IMR-90 (cell line): ENCODE data around the gene VAV3. TPM values are rescaled to one million over a fixed set of nuclear protein-coding genes. Genes with fewer than 3 reads are reported as not detected.

Experiments used
- ATAC-seq: fragments of 200-7000 bp; cut with Tn5 transposase; 2 replicates; pipeline ENCODE4 v1.9.1; 2020; ENCODE audit warnings: low read depth, mild to moderate bottlenecking, moderate library complexity
- BruUV-seq: library from RNA; stranded (reverse); fragments of 400-500 nt; replicated peaks from 2 replicates; lab custom pipeline; 2021; lab: Mats Ljungman, UMichigan
- CTCF ChIA-PET: fragments of 300-600 bp; formaldehyde crosslinking; extraction: SDS; loops from one replicate; lab custom pipeline; 2021; ENCODE audit warnings: antibody characterized with exemption; lab: Yijun Ruan, JAX
- POLR2A ChIA-PET: fragments of 300-600 bp; sonication (Branson Sonifier 250); formaldehyde crosslinking; loops from one replicate; lab custom pipeline; 2022; ENCODE audit warnings: antibody characterized with exemption; ENCODE audit not compliant: unreplicated experiment; lab: Charles Lee
- DNase-seq: peaks from one replicate; pipeline ENCODE4 v3.0.0; 2013
- H2AFZ ChIP-seq: replicated peaks from 2 replicates; pipeline ENCODE3; 2013; ENCODE audit warnings: low read length, mild to moderate bottlenecking; ENCODE audit not compliant: poor library complexity
- H2AK5ac ChIP-seq: 2 replicates; pipeline ENCODE4 v1.6.1; 2013; ENCODE audit warnings: low read depth, low read length, inconsistent platforms
- H2AK9ac ChIP-seq: replicated peaks from 2 replicates; pipeline ENCODE3; 2013; ENCODE audit warnings: mild to moderate bottlenecking, low read depth, low read length, moderate library complexity; ENCODE audit not compliant: poor library complexity
- H2BK120ac ChIP-seq: 2 replicates; pipeline ENCODE4 v1.6.1; 2013; ENCODE audit warnings: low read depth, low read length, inconsistent platforms
- H2BK15ac ChIP-seq: 3 replicates; pipeline ENCODE4 v1.6.1; 2013; ENCODE audit warnings: low read depth, low read length, inconsistent platforms
- H2BK20ac ChIP-seq: 2 replicates; pipeline ENCODE4 v1.6.1; 2013; ENCODE audit warnings: low read depth, mild to moderate bottlenecking, inconsistent platforms, low read length, moderate library complexity
- H2BK5ac ChIP-seq: 2 replicates; pipeline ENCODE4 v1.6.1; 2013; ENCODE audit warnings: mild to moderate bottlenecking, low read depth, low read length, inconsistent platforms; ENCODE audit not compliant: poor library complexity, severe bottlenecking
- H3K14ac ChIP-seq: replicated peaks from 2 replicates; pipeline ENCODE4 v1.6.1; 2013; ENCODE audit warnings: low read depth, low read length, inconsistent platforms
- H3K18ac ChIP-seq: 2 replicates; pipeline ENCODE4 v1.6.1; 2013; ENCODE audit warnings: low read depth, low read length, control low read depth
- H3K23ac ChIP-seq: 2 replicates; pipeline ENCODE4 v1.6.1; 2013; ENCODE audit warnings: low read depth, low read length, inconsistent platforms
- H3K27ac ChIP-seq: 2 replicates; pipeline ENCODE4 v1.5.1; 2013; ENCODE audit warnings: mild to moderate bottlenecking, control low read depth, low read length; ENCODE audit not compliant: insufficient read depth
- H3K27me3 ChIP-seq: 2 replicates; pipeline ENCODE4 v1.6.1; 2013; ENCODE audit warnings: low read length; ENCODE audit not compliant: control insufficient read depth, insufficient read depth
- H3K36me3 ChIP-seq: 2 replicates; pipeline ENCODE4 v1.6.1; 2013; ENCODE audit warnings: low read length, mixed read lengths; ENCODE audit not compliant: control insufficient read depth, insufficient read depth
- H3K4ac ChIP-seq: 2 replicates; pipeline ENCODE4 v1.6.1; 2013; ENCODE audit warnings: low read depth, low read length, inconsistent platforms
- H3K4me1 ChIP-seq: 2 replicates; pipeline ENCODE4 v1.6.1; 2013; ENCODE audit warnings: low read length, mixed read lengths; ENCODE audit not compliant: control insufficient read depth, insufficient read depth
- H3K4me2 ChIP-seq: 2 replicates; pipeline ENCODE4 v1.6.1; 2013; ENCODE audit warnings: low read depth, mild to moderate bottlenecking, control low read depth, low read length, moderate library complexity
- H3K4me3 ChIP-seq: 2 replicates; pipeline ENCODE4 v1.5.1; 2013; ENCODE audit warnings: low read depth, mild to moderate bottlenecking, control low read depth, low read length, moderate library complexity; ENCODE audit not compliant: insufficient read depth
- H3K56ac ChIP-seq: 2 replicates; pipeline ENCODE4 v1.6.1; 2013; ENCODE audit warnings: low read length, inconsistent platforms; ENCODE audit not compliant: insufficient read depth; ENCODE audit errors: extremely low read depth
- H3K79me1 ChIP-seq, 2 experiments: 2 replicates each; pipeline ENCODE4 v1.6.1; 2013; ENCODE audit warnings: low read length in 2 of 2, inconsistent platforms in 1 of 2, low read depth in 1 of 2
- H3K9ac ChIP-seq: 2 replicates; pipeline ENCODE4 v1.6.1; 2013; ENCODE audit warnings: low read depth, low read length, control low read depth
- H3K9me1 ChIP-seq: 2 replicates; pipeline ENCODE4 v1.6.1; 2013; ENCODE audit warnings: low read length, inconsistent platforms; ENCODE audit not compliant: insufficient read depth
- H3K9me3 ChIP-seq: 2 replicates; pipeline ENCODE4 v1.6.1; 2013; ENCODE audit warnings: low read length; ENCODE audit not compliant: control insufficient read depth, insufficient read depth
- H4K20me1 ChIP-seq: 2 replicates; pipeline ENCODE4 v1.6.1; 2013; ENCODE audit warnings: low read length, inconsistent platforms; ENCODE audit not compliant: insufficient read depth
- H4K5ac ChIP-seq: 2 replicates; pipeline ENCODE4 v1.6.1; 2013; ENCODE audit warnings: mild to moderate bottlenecking, low read depth, low read length, control low read depth
- H4K8ac ChIP-seq, 2 experiments: 2 replicates each; pipeline ENCODE4 v1.6.1; 2013; ENCODE audit warnings: low read depth in 2 of 2, low read length in 2 of 2, control low read depth in 1 of 2, inconsistent platforms in 1 of 2
- H4K91ac ChIP-seq: 2 replicates; pipeline ENCODE4 v1.6.1; 2013; ENCODE audit warnings: low read depth, low read length, inconsistent platforms; ENCODE audit not compliant: insufficient read depth
- BHLHE40 ChIP-seq: fragments of 150-350 bp; IDR thresholded peaks from 2 replicates; pipeline ENCODE4 v1.6.1; 2016; ENCODE audit warnings: mild to moderate bottlenecking, low read depth, low read length
- CEBPB ChIP-seq: IDR thresholded peaks from 2 replicates; pipeline ENCODE4 v1.6.1; 2012; ENCODE audit warnings: low read depth, low read length, improper control_type of control experiment
- CHD1 ChIP-seq: IDR thresholded peaks from 2 replicates; pipeline ENCODE4 v1.6.1; 2012; ENCODE audit warnings: low read depth, low read length, improper control_type of control experiment
- FOS ChIP-seq: fragments of 150-350 bp; IDR thresholded peaks from 2 replicates; pipeline ENCODE4 v1.6.1; 2016; ENCODE audit warnings: low read depth, low read length
- MAZ ChIP-seq: IDR thresholded peaks from 2 replicates; pipeline ENCODE4 v1.6.1; 2012; ENCODE audit warnings: low read depth, mild to moderate bottlenecking, low read length, improper control_type of control experiment, moderate library complexity, borderline replicate concordance
- MXI1 ChIP-seq: IDR thresholded peaks from 2 replicates; pipeline ENCODE4 v1.6.1; 2012; ENCODE audit warnings: low read depth, mild to moderate bottlenecking, low read length, moderate library complexity, borderline replicate concordance
- NFE2L2 ChIP-seq: fragments of 150-350 bp; IDR thresholded peaks from 2 replicates; pipeline ENCODE4 v1.6.1; 2016; ENCODE audit warnings: low read depth, mild to moderate bottlenecking, low read length
- POLR2A ChIP-seq: IDR thresholded peaks from 2 replicates; pipeline ENCODE4 v1.6.1; 2012; ENCODE audit warnings: mild to moderate bottlenecking, low read depth, low read length
- RAD21 ChIP-seq: IDR thresholded peaks from 2 replicates; pipeline ENCODE4 v1.6.1; 2012; ENCODE audit warnings: low read length, improper control_type of control experiment
- SMC3 ChIP-seq: fragments of 150-350 bp; IDR thresholded peaks from 2 replicates; pipeline ENCODE4 v1.6.1; 2016; ENCODE audit warnings: low read depth, mild to moderate bottlenecking, antibody characterized with exemption, low read length, moderate library complexity
- WGBS, 2 experiments: methylation state at CpG; one replicate each; pipeline versions ENCODE4 v1.1.5 to v1.1.7; 2013; ENCODE audit warnings: missing lambda C conversion rate in 2 of 2; ENCODE audit not compliant: insufficient read length in 1 of 2; ENCODE audit errors: extremely low coverage in 2 of 2; 5-methylcytosine and 5-hydroxymethylcytosine counted together
- dilution Hi-C: fragments of 300-500 bp; cut with HindIII; formaldehyde crosslinking; loops from one replicate; pipeline ENCODE4 v1.14.3; 2018; ENCODE audit warnings: low sequenced_read_pairs; ENCODE audit not compliant: unreplicated experiment
- in situ Hi-C: fragments of 300-500 bp; cut with MboI; formaldehyde crosslinking; loops from 3 replicates; pipeline ENCODE4 v1.14.3; 2019; ENCODE audit warnings: low sequenced_read_pairs, inconsistent platforms, mixed read lengths
- intact Hi-C: fragments of 100-400 bp; cut with micrococcal nuclease; formaldehyde crosslinking; loops from 2 replicates; pipeline ENCODE4 v1.10.0; 2022
- polyA plus RNA-seq, 3 experiments: library from polyadenylated mRNA; depleted of rRNA; stranded (reverse); fragments of >200 nt; gene quantifications; 2 replicates each; pipeline ENCODE4 v1.2.3, GENCODE V29; 2012; ENCODE audit warnings: low replicate concordance in 1 of 3
- total RNA-seq: library from RNA; depleted of rRNA; stranded (reverse); fragments of >200 nt; gene quantifications from 2 replicates; pipeline ENCODE4 v1.2.3, GENCODE V29; 2012
- TF ChIP-seq, protein P1 (sequence below): fragments of 150-350 bp; IDR thresholded peaks from 2 replicates; pipeline ENCODE4 v1.6.1; 2017; ENCODE audit warnings: mild to moderate bottlenecking, antibody characterized with exemption, low read length, low read depth
- TF ChIP-seq, protein P2 (sequence below): fragments of 150-350 bp; IDR thresholded peaks from 2 replicates; pipeline ENCODE4 v1.6.1; 2016; ENCODE audit warnings: low read depth, mild to moderate bottlenecking, low read length, moderate library complexity, borderline replicate concordance

The VAV3 gene
- total and polyA plus RNA-seq, 2 of the 4 experiments (the other 2 are of a cell fraction): 0.12 to 0.18 TPM

DNA sequence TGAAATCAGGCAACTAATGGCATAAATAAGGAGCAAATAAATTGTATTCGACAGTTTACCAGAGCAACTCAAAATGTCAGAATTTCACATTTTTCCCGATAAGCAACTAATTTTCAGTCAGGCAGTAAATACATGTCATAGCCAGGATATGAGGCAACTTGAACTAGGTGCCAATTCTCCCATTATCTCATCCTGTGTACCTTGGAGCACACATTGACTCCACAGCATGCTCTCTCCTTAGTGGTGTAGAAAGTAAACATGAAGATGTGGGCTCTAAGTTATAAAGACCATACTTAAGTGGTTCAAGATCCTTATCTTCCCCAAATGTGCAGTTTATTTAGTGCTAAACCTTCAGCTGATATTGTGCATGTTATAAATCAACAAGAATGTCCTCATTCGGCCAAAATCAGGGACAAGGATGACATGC is 197.8 kb downstream of the VAV3 start:
- H2BK120ac ChIP-seq: no peak overlapping the region
- ATAC-seq (no peak), DNase-seq (no peak)
- in situ Hi-C loops (no loop called here), dilution Hi-C loops (no loop called here), intact Hi-C loops (no loop called here)
- no peaks in the 10 kb centered on the region for H3K9me3 ChIP-seq
- no peak overlapping the region for H4K91ac ChIP-seq
- no peak overlapping the region for H2BK15ac ChIP-seq
- H3K36me3 ChIP-seq: no peaks in the 10 kb centered on the region
- no peak overlapping the region for H2AK5ac ChIP-seq
- H3K4me1 ChIP-seq: no peaks in the 10 kb centered on the region
- H2AK9ac ChIP-seq: no peak overlapping the region
- H3K9ac ChIP-seq: no peak overlapping the region
- H4K20me1 ChIP-seq: no peaks in the 10 kb centered on the region
- H2AFZ ChIP-seq: no peak overlapping the region
- no peak overlapping the region for H3K23ac ChIP-seq
- H3K14ac ChIP-seq: no peak overlapping the region
- no peak overlapping the region for H3K4me3 ChIP-seq
- H3K79me1 ChIP-seq: no peaks in the 10 kb centered on the region
- no peak overlapping the region for H3K18ac ChIP-seq
- H3K9me1 ChIP-seq: no peaks in the 10 kb centered on the region
- WGBS, 2 experiments: 83% methylated on average over 1 of the region's 3 CpGs; no CpG with 5 or more reads in 1 of the 2 experiments
- BruUV-seq: no TSS peak
- H2BK5ac ChIP-seq: no peak overlapping the region
- CTCF ChIA-PET: no interaction called here
- H3K4ac ChIP-seq: no peak overlapping the region
- no peak overlapping the region for H3K27ac ChIP-seq
- H4K5ac ChIP-seq: no peak overlapping the region
- TF ChIP-seq SMC3 (no peak), BHLHE40 (no peak), MXI1 (no peak), NFE2L2 (no peak), CEBPB (no peak), CHD1 (no peak), MAZ (no peak), RAD21 (no peak), FOS (no peak), POLR2A (no peak)
- TF ChIP-seq, protein P1, sequence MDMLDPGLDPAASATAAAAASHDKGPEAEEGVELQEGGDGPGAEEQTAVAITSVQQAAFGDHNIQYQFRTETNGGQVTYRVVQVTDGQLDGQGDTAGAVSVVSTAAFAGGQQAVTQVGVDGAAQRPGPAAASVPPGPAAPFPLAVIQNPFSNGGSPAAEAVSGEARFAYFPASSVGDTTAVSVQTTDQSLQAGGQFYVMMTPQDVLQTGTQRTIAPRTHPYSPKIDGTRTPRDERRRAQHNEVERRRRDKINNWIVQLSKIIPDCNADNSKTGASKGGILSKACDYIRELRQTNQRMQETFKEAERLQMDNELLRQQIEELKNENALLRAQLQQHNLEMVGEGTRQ: no peak
- TF ChIP-seq, protein P2, sequence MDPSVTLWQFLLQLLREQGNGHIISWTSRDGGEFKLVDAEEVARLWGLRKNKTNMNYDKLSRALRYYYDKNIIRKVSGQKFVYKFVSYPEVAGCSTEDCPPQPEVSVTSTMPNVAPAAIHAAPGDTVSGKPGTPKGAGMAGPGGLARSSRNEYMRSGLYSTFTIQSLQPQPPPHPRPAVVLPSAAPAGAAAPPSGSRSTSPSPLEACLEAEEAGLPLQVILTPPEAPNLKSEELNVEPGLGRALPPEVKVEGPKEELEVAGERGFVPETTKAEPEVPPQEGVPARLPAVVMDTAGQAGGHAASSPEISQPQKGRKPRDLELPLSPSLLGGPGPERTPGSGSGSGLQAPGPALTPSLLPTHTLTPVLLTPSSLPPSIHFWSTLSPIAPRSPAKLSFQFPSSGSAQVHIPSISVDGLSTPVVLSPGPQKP: no peak
- no peak overlapping the region for H4K8ac ChIP-seq
- no peak overlapping the region for H3K56ac ChIP-seq
- H2BK20ac ChIP-seq: no peak overlapping the region
- H3K4me2 ChIP-seq: no peak overlapping the region
- H3K27me3 ChIP-seq: no peaks in the 10 kb centered on the region
- POLR2A ChIA-PET: no interaction called here
